GM12801 (cell line): ENCODE results near the gene ARNT2.

Experiments
- TF ChIP-seq, protein P1 (sequence below): IDR thresholded peaks from one replicate; pipeline ENCODE4 v1.5.1; 2011; ENCODE audit warnings: control low read depth; ENCODE audit not compliant: insufficient read length; ENCODE audit errors: extremely low read depth

ARNT2 gene

DNA sequence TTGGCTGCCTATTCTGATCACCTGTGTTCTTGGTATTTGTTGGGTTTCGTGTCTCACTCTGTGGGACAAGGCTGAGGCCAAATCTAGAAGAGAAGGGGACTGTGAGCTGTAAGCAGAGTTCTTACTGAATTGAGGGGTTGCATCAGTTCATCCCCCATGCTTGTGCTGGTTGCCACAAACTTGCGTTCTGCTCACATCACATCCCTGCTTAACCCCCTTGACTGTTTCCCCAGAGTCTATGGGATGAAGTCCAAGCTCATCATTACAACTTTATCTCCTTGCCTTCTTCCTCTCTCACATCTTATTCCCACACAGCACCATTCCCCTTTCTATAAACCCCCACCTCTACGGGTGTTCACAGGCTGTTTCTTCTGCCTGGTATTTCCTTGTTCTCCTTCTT lies 147.2 kb downstream of the ARNT2 start:
- TF ChIP-seq, protein P1, sequence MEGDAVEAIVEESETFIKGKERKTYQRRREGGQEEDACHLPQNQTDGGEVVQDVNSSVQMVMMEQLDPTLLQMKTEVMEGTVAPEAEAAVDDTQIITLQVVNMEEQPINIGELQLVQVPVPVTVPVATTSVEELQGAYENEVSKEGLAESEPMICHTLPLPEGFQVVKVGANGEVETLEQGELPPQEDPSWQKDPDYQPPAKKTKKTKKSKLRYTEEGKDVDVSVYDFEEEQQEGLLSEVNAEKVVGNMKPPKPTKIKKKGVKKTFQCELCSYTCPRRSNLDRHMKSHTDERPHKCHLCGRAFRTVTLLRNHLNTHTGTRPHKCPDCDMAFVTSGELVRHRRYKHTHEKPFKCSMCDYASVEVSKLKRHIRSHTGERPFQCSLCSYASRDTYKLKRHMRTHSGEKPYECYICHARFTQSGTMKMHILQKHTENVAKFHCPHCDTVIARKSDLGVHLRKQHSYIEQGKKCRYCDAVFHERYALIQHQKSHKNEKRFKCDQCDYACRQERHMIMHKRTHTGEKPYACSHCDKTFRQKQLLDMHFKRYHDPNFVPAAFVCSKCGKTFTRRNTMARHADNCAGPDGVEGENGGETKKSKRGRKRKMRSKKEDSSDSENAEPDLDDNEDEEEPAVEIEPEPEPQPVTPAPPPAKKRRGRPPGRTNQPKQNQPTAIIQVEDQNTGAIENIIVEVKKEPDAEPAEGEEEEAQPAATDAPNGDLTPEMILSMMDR, result no peak

DNA sequence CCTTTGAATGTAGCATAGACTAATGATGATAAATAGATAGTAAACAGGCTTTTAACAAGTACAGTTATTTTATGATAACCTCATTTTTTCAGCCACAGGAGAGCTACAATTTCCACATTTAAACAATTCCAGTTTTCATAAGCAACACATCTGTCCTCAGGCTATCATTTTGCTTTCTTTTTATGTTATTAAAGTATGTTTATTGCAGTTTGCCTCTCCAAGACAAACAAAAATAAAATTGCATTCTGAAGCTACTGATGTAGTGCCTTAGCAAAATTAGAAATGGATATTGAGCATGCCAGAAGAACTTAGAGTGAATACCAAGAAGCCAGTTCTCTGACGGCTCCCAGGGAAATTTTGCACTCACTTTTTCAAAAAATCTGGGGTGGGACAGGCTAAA lies 150.4 kb downstream of the ARNT2 start:
- TF ChIP-seq, protein P1, result no peak

DNA sequence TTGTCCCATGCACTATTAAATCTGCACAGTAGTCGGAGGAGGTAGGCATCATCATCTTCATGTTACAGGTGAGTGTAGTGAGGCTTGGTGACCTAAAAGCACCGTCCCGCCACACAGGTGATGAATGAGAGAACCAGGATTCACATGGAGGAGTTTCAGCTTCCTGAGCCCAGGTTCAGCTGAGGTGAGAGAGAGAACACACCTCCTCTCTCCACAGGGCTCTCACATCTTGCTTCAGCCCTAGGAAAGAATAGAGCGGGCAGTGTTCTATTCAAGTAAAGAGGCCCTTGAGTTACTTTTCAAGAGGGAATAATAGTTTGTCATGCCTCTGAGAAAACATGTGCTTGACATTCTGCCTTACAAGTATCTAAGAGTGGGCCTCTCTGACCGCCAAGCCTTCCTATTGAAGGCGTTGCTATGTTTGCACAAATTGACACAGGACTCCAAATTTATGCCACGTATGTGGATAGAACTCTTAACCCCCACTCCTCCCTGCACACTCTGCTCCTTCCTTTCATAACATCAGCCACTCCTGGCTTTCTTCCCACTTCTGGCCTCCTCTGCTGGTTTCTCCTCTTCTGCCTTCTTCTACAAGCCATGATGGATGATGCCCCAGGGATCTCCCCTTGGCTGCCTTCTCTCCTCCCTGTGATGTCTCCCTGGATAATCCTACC lies 152.6 kb downstream of the ARNT2 start:
- TF ChIP-seq, protein P1, result no peak

GRCh38 chr15:80557441-80558234 lies 153.5 kb downstream of the ARNT2 start:
- TF ChIP-seq, protein P1, result no peak

DNA sequence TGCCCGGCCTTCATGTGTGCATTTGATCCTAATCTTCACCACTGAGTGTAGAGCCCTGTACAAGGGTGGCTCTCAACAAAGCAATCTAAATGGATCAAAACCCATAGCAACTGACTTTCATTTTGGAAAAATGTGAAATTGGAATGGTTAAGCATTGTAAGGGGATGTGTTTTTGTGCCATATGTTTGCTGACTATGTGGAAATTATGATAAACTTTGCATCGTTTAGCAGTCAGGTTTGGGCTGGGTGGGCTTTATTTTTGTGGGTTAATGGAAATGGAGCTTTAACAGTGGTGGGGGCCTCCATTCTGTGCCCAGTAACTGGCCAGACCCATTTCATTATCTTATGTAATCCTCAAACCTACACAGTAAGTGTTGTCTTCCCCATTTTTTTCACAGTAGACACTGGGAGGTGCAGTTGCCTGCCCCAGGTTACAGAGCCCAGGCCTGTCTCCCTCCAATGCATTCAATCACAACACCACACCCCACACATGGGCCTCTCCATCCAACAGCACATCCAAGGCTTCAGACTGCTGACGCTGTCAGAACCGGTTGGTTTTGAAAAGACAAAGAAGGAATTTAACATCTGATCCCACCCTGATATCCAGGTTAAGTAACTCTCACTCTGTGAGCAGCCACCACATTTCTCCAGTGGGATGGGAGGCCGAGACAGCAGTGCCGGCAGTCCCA lies 154.6 kb downstream of the ARNT2 start:
- TF ChIP-seq, protein P1, result no peak

GRCh38 chr15:80559320-80559693 lies 155.1 kb downstream of the ARNT2 start:
- TF ChIP-seq, protein P1, result no peak

DNA sequence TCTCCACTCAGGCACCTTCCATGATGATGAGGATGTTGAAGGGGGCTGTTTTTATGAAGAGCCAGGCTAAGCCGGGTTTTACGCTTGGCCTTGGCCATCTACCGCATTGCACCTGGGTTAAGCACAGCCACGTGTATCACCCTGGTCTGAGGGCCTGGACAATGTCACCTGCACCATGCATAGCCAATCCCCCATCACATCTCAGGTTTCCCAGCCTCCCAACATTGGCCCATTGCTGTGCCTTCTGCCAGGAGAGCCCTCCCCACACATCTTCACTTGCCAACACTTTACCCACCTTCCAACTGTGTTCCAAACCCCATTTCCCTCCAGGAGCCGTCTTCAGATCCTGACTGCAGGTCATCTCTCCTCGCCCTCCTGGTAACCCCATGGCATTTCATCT lies 155.6 kb downstream of the ARNT2 start:
- TF ChIP-seq, protein P1, result no peak
